ENCODE results near the gene LRRFIP2. TPM values are rescaled to one million over a fixed set of nuclear protein-coding genes. Genes with fewer than 3 reads are reported as not detected.

LRRFIP2 gene
- total and polyA plus RNA-seq, 2 of the 8 experiments (the other 6 are each of a cell fraction or from before 2014, with no cell fraction given), result 8.8 to 25.6 TPM

- POLR2A ChIA-PET (ENCODE audit: partially characterized antibody), result no interaction called here
- 88% methylated on average over 3 of the region's 3 CpGs; no CpG with 5 or more reads in 1 of the 2 experiments for WGBS, 2 experiments (ENCODE audit: extremely low coverage in 1 of 2, insufficient coverage in 1 of 2, insufficient read length in 1 of 2, insufficient replicate concordance in 2 of 2, low coverage in 1 of 2, low lambda C conversion rate in 2 of 2, missing lambda C conversion rate in 1 of 2)
- FAIRE-seq, result no peak
- no peak for TF ChIP-seq BACH1 (IDR thresholded peaks at IDR 0.05; ENCODE audit: low read length)
- TF ChIP-seq TAF7 (optimal IDR thresholded peaks at IDR 0.05; ENCODE audit: borderline replicate concordance, low read depth, low read length), result no peak
- TF ChIP-seq CBX5 (IDR thresholded peaks at IDR 0.05; ENCODE audit: low read depth, low read length), result no peak
- TF ChIP-seq KDM4A (IDR thresholded peaks at IDR 0.05; ENCODE audit: low read depth, low read length, severe bottlenecking), result no peak
- TF ChIP-seq ASH2L (IDR thresholded peaks at IDR 0.05; ENCODE audit: low read length), result no peak
- no peak for TF ChIP-seq CEBPB (IDR thresholded peaks at IDR 0.05; ENCODE audit: low read depth, low read length)
- no peak for TF ChIP-seq TAF1 (IDR thresholded peaks at IDR 0.05; ENCODE audit: low read depth, low read length)
- no peak for TF ChIP-seq RNF2 (IDR thresholded peaks at IDR 0.05; ENCODE audit: borderline replicate concordance, low read depth, low read length, missing control alignments, poor library complexity, severe bottlenecking)
- no peak for TF ChIP-seq CHD2 (IDR thresholded peaks at IDR 0.05; ENCODE audit: low read length)
- no peak for TF ChIP-seq EP300 (IDR thresholded peaks at IDR 0.05; ENCODE audit: borderline replicate concordance in 1 of 2, low read depth in 2 of 2, low read length in 2 of 2)
- no peak for TF ChIP-seq SUZ12 (IDR thresholded peaks at IDR 0.05; ENCODE audit: low read length)
- TF ChIP-seq JUND (IDR thresholded peaks at IDR 0.05; ENCODE audit: low read length), result no peak
- TF ChIP-seq SRF (IDR thresholded peaks at IDR 0.05; ENCODE audit: low read depth, low read length), result no peak
- no peak for TF ChIP-seq FOSL1 (IDR thresholded peaks at IDR 0.05; ENCODE audit: insufficient read depth, low read depth, low read length)
- no peak for TF ChIP-seq POLR2AphosphoS5 (IDR thresholded peaks at IDR 0.05; ENCODE audit: low read depth, low read length)
- TF ChIP-seq CBX8 (IDR thresholded peaks at IDR 0.05; ENCODE audit: borderline replicate concordance, low read depth, low read length), result no peak
Observed at GRCh38 chr3:37074178-37074577, 100.2 kb downstream of the LRRFIP2 start.

More at GRCh38 chr3:37074178-37074577, 100.2 kb downstream of the LRRFIP2 start:
- Histone ChIP-seq H3K4me3 (ENCODE audit: extremely low read depth in 1 of 4, insufficient read depth in 2 of 4, low read depth in 3 of 4, low read length in 4 of 4) (no peak overlapping the region), H3K79me2 (ENCODE audit: control insufficient read depth in 1 of 2, insufficient read depth in 2 of 2, low read length in 2 of 2) (no peaks in the 10 kb centered on the region), H2AFZ (ENCODE audit: low read length) (no peak overlapping the region), H2AK5ac (ENCODE audit: low read depth, low read length) (no peak overlapping the region), H3K23ac (ENCODE audit: insufficient read length) (no peak overlapping the region), H2BK15ac (ENCODE audit: low read length) (no peak overlapping the region), H3K56ac (replicated peaks; ENCODE audit: insufficient read length, low read depth, low read length) (no peak overlapping the region), H3K79me1 (ENCODE audit: low read depth, low read length) (no peaks in the 10 kb centered on the region), H2BK5ac (ENCODE audit: low read depth, low read length) (no peak overlapping the region), H2BK12ac (ENCODE audit: low read depth, low read length) (no peak overlapping the region), H3K36me3 (ENCODE audit: control insufficient read depth in 2 of 4, insufficient read depth in 4 of 4, low read length in 3 of 4) (peaks cover 0 to 6% (median 0%) of the 10 kb centered on the region in 4 experiments; a peak in 2 of 8 replicates), H3K9me3 (ENCODE audit: insufficient read depth in 2 of 2, low read depth in 1 of 2, low read length in 1 of 2) (no peaks in the 10 kb centered on the region), H3K14ac (ENCODE audit: insufficient read length) (no peak overlapping the region), H3K9ac (replicated peaks in 1 of 4; ENCODE audit: extremely low read depth in 1 of 4, low read depth in 3 of 4, low read length in 3 of 4) (no peak overlapping the region), H3K27me3 (replicated peaks in 1 of 4; ENCODE audit: control insufficient read depth in 3 of 4, extremely low read depth in 1 of 4, insufficient read depth in 3 of 4, low read length in 3 of 4) (no peaks in the 10 kb centered on the region), H3K27ac (ENCODE audit: low read depth, low read length) (no peak overlapping the region), H3K4me2 (ENCODE audit: insufficient read depth in 1 of 2, low read depth in 2 of 2, low read length in 2 of 2) (no peak overlapping the region), H2BK20ac (ENCODE audit: low read length) (no peak overlapping the region), H3K4me1 (replicated peaks in 1 of 4; ENCODE audit: control insufficient read depth in 3 of 4, insufficient read depth in 4 of 4, low read length in 3 of 4) (no peaks in the 10 kb centered on the region), H4K20me1 (replicated peaks in 1 of 2; ENCODE audit: control insufficient read depth in 1 of 2, insufficient read depth in 2 of 2, low read length in 2 of 2) (no peaks in the 10 kb centered on the region), H4K5ac (ENCODE audit: insufficient read length, low read depth, low read length) (no peak overlapping the region), H4K8ac (ENCODE audit: extremely low read depth, insufficient read depth, low read length) (no peak overlapping the region), H3K18ac (ENCODE audit: extremely low read depth, low read length) (no peak overlapping the region), H3K23me2 (ENCODE audit: low read depth, low read length) (no peaks in the 10 kb centered on the region), H2BK120ac (replicated peaks; ENCODE audit: low read depth, low read length) (no peak overlapping the region), H4K91ac (replicated peaks; ENCODE audit: insufficient read length, low read length) (no peak overlapping the region), H3K4ac (replicated peaks; ENCODE audit: insufficient read length, low read depth, low read length) (no peak overlapping the region)
- DNase-seq (ENCODE audit: low read depth in 1 of 2, low spot score in 2 of 2), result no peak
- CTCF ChIA-PET (ENCODE audit: partially characterized antibody), result no interaction called here
